KG1 (cell line): ENCODE data around the gene RDH13.
A peak's percentile ranks its signal among the peaks of the same experiment; 100 is the strongest.

Experiments used
- DNase-seq: peaks from one replicate; lab custom pipeline; 2025; lab: John Stamatoyannopoulos, UW

Gene RDH13

DNA sequence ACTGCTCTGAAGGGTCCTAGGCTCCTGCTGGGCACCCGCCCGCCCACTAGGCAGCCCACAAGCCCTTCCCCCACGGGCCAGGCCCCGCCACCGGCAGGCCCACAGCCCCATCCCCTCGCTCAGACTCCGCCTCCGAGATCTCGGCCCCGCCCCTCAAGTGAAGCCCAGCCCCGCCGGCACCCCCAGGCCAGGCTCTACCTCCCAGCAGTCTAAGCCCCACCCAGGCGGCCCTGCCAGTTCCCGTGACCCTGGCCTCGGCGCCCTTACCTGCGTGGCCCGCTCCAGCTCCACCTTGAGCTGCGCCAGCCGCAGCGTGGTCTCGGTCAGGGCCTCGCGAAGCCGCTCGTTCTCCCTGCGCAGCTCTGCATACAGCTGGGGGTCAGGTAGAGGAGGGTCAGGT is 29.0 kb upstream of the RDH13 start:
- DNase-seq = no peak

DNA sequence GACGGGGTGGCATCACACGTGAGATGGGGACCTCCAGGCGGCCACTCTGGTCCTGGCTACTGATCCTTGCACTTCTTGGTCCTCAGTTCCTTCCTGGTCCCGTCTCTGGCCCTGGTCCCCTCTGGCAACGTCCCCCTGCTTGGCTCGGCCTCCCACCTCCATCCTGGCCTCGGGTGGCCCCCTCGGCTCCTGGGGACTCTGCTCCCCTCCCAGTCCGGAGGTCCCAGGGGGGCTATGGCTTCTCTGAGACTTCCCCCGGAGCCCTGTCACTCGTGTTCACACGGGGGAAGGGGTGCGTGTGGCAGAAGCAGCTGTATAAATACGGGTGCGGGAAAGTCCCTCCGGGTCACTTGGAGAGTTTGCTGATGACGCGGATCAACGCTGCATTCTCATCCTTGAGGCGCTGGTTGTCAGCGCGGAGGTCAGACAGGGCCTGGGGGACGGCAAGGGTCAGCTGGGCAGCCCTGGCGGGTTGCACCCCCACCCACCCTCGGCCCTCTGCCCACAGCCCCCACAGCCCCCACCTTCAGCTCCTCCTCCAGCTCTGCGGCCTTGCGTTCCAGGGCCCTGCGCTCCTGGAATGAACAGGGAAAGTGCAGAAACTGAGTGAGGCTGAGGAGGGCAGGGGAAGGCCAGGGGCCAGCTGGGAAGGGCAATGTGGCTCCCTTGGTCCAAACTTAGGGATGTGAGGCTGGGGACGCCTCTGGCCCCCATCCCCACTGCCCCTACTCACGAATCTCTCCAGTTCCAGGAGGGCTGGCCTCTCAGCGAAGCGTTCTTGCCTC is 28.4 kb upstream of the RDH13 start:
- DNase-seq = no peak

DNA sequence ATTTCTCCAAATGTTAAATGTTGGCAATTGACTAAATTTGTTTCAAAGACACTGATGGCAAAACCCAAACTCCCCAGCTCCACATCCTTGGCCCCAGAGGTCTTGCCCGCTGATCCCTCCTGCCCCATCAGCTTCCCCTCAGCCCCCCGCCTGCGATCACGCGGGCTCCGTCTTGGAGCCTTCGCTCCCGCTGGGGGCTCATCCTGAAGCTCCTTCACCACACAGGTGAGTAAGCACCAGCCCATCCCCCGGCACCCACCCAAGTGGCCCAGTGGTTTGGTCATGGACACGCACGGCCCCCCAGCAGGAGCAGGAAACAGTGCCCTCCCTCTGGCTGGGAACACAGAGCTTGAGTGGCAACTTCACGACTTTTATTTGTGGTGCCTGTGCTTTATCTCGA is 27.6 kb upstream of the RDH13 start:
- no peak for DNase-seq

DNA sequence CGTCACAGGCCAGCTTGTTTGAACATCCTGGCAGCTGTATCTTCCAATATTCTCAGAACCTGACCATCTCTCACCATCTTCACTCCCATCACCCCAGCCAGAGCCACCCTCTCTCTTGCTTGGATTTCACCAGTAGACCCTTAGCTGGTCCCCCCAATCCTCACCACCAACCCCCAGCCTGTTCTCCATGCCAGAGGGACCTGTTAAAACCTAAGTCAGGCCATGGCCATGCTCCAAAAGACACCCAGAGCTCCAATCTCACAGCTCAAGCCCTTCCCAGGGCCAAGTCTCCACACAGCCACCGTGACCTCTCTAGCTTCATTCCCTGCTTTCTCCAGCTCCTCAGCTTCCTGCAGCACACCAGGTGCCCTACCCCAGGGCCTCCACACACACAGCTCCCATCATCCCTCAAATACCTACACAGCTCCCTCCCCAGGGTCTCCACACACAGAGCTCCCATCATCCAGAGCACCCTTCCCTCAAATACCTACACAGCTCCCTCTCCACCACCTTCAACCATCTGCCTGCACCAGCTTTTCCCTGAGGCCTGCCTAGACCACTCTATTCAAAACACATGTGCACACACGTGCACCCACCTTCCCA is 26.5 kb upstream of the RDH13 start:
- no peak for DNase-seq

- DNase-seq = peak; percentile 47
Observed at GRCh38 chr19:55088543-55089341, 25.8 kb upstream of the RDH13 start.

DNA sequence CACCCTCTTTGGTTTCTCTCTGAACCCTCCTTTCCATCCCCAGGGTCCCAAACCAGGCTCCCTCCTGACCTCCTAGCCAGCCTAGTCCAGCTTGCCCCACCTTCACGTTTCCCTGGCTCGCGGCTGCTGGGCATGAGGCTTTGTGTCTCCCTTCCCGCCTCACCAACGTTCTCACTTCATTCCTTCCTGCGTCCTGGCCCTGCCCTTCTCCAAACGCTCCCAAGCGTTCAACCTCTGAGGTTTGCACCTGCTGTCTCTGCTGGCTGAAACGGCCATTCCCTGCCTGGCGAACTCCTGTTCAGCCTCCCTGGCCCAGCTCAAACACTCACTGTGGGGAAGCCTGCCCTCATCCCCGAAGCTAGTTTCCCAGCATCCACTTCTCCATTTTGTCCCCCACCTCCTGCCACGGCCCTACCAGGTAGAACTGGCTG is 25.1 kb upstream of the RDH13 start:
- DNase-seq = no peak

GRCh38 chr19:55087542-55087901 is 24.6 kb upstream of the RDH13 start:
- no peak for DNase-seq

DNA sequence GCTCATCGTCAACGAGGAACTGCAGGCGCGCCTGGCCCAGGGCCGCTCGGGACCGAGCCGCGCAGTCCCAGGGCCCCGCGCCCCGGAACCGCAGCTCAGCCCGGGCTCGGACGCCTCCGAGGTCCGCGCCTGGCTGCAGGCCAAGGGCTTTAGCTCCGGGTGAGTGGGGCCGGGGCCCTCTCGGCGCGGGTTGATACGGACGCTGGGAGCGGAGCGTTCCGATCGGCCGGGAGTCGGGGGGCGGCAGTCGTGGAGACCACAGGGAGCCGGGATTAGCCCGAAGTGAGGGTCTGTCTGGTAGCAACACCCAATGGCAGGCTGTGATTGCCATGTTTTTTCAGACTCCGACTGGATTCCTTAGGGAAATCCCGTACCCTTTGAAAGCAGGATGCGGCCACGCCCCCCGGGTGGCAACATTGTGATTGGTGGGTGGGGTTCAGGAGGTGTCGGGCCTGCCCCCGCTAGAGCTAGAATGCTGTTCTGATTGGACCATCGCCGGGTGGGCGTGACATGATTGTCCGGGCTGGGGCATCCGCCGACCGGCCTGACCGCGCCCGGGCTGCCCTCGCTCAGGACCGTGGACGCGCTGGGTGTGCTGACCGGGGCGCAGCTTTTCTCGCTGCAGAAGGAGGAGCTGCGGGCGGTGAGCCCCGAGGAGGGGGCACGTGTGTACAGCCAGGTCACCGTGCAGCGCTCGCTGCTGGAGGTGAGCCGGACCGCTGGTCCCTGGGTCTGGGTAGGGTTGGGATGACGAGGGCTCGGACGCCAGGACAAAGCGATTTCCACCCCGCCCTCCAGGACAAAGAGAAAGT is 24.0 kb upstream of the RDH13 start:
- DNase-seq = no peak

DNA sequence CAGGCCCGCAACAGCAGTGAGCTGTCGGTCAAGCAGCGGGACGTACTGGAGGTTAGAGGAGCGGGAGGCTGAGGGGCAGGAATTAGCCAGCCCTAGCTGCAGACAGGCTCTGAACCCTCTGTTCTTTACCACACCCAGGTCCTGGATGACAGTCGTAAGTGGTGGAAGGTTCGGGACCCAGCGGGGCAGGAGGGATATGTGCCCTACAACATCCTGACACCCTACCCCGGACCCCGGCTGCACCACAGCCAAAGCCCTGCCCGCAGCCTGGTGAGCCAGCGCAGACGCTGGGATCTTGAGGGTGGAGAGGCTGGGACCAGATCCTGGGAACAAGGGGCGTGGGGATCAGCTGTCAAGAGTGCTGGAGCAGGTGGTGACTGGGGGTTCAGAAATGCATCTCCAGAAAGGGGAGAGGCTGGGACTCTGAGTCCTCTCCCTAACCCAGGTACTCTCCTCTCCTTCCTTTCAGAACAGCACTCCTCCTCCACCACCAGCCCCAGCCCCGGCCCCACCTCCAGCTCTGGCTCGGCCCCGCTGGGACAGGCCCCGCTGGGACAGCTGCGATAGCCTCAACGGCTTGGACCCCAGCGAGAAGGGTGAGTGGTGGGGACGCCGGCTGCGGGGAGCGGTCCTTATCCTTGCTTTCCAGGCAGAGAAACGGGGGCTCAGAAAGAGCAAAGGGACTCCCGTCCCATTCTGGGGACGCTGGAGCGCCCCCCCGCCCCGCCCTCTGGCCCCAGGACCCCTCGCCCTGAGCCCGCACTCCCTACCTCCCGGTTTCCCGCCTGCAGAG is 23.2 kb upstream of the RDH13 start:
- no peak for DNase-seq

GRCh38 chr19:55084416-55084815 is 21.5 kb upstream of the RDH13 start:
- DNase-seq = no peak

GRCh38 chr19:55083004-55083850 is 20.3 kb upstream of the RDH13 start:
- no peak for DNase-seq

- peak; percentile 27 for DNase-seq
Observed at GRCh38 chr19:55082020-55082851, 19.3 kb upstream of the RDH13 start.

GRCh38 chr19:55081770-55082019 is 18.7 kb upstream of the RDH13 start:
- DNase-seq = no peak

DNA sequence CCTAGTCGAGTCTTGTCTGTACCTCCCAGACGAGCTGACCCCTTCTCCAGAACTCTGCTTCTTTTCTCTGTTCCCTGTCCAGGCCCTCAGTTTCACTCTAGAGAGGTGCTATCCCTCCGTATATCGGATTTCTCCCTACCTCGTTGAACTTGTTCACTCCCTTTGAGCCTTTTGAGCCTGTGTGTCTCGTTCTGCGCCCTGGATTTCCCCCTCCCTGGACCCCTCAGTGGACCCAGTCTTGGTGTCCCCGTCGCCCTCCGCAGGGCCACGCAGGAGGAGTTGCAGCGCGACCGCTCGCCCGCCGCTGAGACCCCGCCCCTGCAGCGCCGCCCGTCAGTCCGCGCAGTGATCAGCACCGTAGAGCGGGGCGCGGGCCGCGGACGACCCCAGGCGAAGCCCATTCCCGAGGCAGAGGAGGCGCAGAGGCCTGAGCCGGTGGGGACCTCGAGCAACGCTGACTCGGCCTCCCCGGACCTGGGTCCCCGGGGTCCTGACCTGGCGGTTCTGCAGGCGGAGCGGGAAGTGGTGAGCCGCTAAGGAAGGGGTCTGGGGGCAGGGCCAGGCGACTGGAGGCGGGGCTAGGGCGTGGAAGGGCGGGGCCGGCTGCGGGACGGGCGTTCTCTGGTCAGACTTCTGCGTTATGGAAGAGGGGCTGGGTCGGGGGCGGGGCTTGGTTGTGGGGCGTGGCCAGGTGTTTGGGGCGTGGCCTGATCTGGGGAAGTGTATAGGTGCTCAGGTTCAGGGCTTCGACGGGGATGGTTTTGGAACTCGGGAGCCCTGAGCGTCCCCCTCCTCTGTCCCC is 18.2 kb upstream of the RDH13 start:
- peak; percentile 74 for DNase-seq

DNA sequence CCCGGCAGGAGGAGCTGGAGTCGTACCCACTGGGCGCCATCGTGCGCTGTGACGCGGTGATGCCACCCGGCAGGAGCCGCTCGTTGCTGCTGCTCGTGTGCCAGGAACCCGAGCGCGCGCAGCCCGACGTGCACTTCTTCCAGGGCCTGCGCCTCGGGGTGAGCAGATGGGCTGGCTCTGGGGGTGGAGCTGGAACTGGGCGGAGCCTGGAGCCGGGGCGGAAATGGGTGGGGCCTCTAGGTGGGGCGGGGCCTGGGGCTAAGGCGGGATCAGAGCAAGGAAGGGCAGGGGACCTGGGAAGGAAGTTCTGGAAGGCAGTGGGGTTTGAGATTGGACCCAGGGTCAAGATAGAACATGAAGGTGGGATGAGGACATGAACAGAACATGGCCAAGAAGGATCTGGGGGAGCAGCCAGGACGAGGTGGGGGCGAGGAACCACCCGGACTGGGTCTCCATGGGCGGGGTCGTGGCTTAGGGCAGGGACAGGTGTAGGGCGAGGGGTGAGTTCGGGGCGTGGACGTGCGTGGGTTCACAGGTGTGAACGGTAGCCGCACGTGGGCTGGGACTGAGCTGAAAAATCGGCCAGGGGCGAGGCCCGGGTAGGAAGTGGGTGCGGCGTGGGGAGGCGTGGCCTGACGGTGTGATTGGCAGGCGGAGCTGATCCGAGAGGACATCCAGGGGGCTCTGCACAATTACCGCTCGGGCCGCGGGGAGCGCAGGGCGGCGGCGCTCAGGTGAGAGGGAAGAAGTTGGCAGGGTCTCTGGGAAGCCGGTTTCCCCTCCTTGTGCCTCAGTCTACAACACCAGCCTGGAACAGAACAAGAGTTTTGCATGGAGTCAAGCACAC is 17.4 kb upstream of the RDH13 start:
- no peak for DNase-seq

GRCh38 chr19:55079400-55080038 is 16.6 kb upstream of the RDH13 start:
- no peak for DNase-seq

DNA sequence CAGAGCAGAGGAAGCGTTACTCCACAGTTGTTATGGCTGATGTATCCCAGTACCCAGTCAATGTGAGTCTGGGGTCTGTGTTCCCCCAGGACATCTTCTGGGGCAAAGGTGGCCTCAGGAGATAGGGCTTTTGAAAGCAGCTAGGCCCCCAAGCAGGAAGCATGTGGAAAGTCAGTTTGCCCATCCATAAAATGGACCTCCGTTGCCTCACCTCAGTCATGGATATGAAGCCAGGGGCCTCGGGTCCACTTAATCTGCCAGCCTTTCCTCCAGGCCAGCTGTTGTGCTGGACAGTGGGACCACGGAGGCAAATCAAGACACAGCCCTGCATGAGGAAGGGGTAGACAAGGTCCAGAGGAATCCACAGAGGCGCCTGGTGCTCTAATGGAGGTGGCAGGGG is 16.0 kb upstream of the RDH13 start:
- DNase-seq = no peak

- no peak for DNase-seq
Observed at GRCh38 chr19:55077106-55077505, 14.2 kb upstream of the RDH13 start.
